T-cell (primary cell): ENCODE results near the gene TRAF7. TPM values are rescaled to one million over a fixed set of nuclear protein-coding genes. Genes with fewer than 3 reads are reported as not detected.

Experiments
- ATAC-seq, 4 experiments: fragments of 200-7000 bp in 3 of 4; fragments of 150-1000 bp in 1 of 4; cut with Tn5 transposase; replicated peaks in 1 of 4; 1 replicate in 3 of 4; 2 replicates in 1 of 4; pipeline ENCODE4 v1.10.0; 2021; ENCODE audit warnings: moderate library complexity in 3 of 4, mild to moderate bottlenecking in 2 of 4, moderate number of reproducible peaks in 1 of 4
- CTCF ChIA-PET, 2 donors: fragments of 300-600 bp; sonication (Branson Sonifier 250); formaldehyde crosslinking; loops; one replicate each; lab custom pipeline; 2022; ENCODE audit warnings: antibody characterized with exemption in 2 of 2; lab: Charles Lee
- POLR2A ChIA-PET, 2 donors: fragments of 300-600 bp; sonication (Branson Sonifier 250); formaldehyde crosslinking; loops; one replicate each; lab custom pipeline; 2022; ENCODE audit warnings: antibody characterized with exemption in 2 of 2; lab: Charles Lee
- DNase-seq, 35 experiments: peaks; one replicate each; pipeline versions ENCODE4 v3.0.0 to v3.0.0-alpha.2; 2013 to 2023
- H3K27ac ChIP-seq: one replicate; pipeline ENCODE4 v1.5.1; 2013; ENCODE audit warnings: low read length
- H3K27me3 ChIP-seq, 2 experiments: replicated peaks in 1 of 2; 1 replicate in 1 of 2; 2 replicates in 1 of 2; pipeline versions ENCODE4 v1.6.1 to v1.7.0; 2013; ENCODE audit warnings: low read length in 1 of 2, mixed read lengths in 1 of 2; ENCODE audit not compliant: control insufficient read depth in 2 of 2, insufficient read depth in 2 of 2; ENCODE audit errors: extremely low read depth in 1 of 2
- H3K36me3 ChIP-seq, 2 donors: 1 replicate in 1 of 2; 2 replicates in 1 of 2; pipeline versions ENCODE4 v1.6.1 to v1.7.0; 2013; ENCODE audit warnings: low read length in 1 of 2; ENCODE audit not compliant: control insufficient read depth in 2 of 2, insufficient read depth in 1 of 2; ENCODE audit errors: extremely low read depth in 1 of 2
- H3K4me1 ChIP-seq, 2 experiments: 1 replicate in 1 of 2; 2 replicates in 1 of 2; pipeline versions ENCODE4 v1.6.1 to v1.7.0; 2013; ENCODE audit warnings: low read length in 2 of 2, mixed read lengths in 1 of 2; ENCODE audit not compliant: insufficient read depth in 2 of 2, control insufficient read depth in 1 of 2; ENCODE audit errors: extremely low read depth in 1 of 2
- H3K4me3 ChIP-seq, 2 donors: 1 replicate in 1 of 2; 2 replicates in 1 of 2; pipeline versions ENCODE4 v1.5.1 to v1.7.0; 2013; ENCODE audit warnings: mild to moderate bottlenecking in 2 of 2, low read length in 1 of 2, moderate library complexity in 1 of 2; ENCODE audit not compliant: control insufficient read depth in 1 of 2; ENCODE audit errors: extremely low read depth in 1 of 2
- H3K9me3 ChIP-seq: 2 replicates; pipeline ENCODE4 v1.7.0; 2013
- H3K27ac Mint-ChIP-seq, 2 donors: one replicate each; pipeline ENCODE4 v1.8.0; 2020 to 2021; ENCODE audit warnings: mild to moderate bottlenecking in 2 of 2, mixed read lengths in 2 of 2
- H3K27me3 Mint-ChIP-seq, 2 donors: one replicate each; pipeline ENCODE4 v1.8.0; 2021 to 2022; ENCODE audit warnings: mixed read lengths in 2 of 2
- H3K36me3 Mint-ChIP-seq: one replicate; pipeline ENCODE4 v1.8.0; 2021; ENCODE audit warnings: mixed read lengths
- H3K4me1 Mint-ChIP-seq, 3 donors: one replicate each; pipeline ENCODE4 v1.8.0; 2020 to 2022; ENCODE audit warnings: mixed read lengths in 3 of 3, mild to moderate bottlenecking in 1 of 3
- H3K4me3 Mint-ChIP-seq, 3 donors: one replicate each; pipeline ENCODE4 v1.8.0; 2020 to 2022; ENCODE audit warnings: mild to moderate bottlenecking in 3 of 3, mixed read lengths in 3 of 3, moderate library complexity in 3 of 3
- H3K9me3 Mint-ChIP-seq, 3 donors: one replicate each; pipeline ENCODE4 v1.8.0; 2020 to 2022; ENCODE audit warnings: mixed read lengths in 3 of 3
- WGBS: methylation state at CpG from one replicate; pipeline ENCODE4 v1.1.5; 2013; ENCODE audit warnings: missing lambda C conversion rate; ENCODE audit not compliant: insufficient coverage; 5-methylcytosine and 5-hydroxymethylcytosine counted together
- total RNA-seq, 35 experiments: library from RNA in 6 of 35; stranded (reverse) in 6 of 35; fragments of 120-200 nt in 1 of 35; gene quantifications; one replicate each; pipeline versions ENCODE4 v1.2.1 to v1.2.4 and lab custom pipeline; 2013 to 2026

Gene TRAF7
- total RNA-seq, 5 donors from 2014 or later (not counting 1 experiment from before 2014, with no cell fraction given) = 25.6 to 54.3 (median 43.9) TPM

GRCh38 chr16:2167068-2167638, 11.6 kb downstream of the TRAF7 start:
- no peaks in the 10 kb centered on the region for H3K27me3 Mint-ChIP-seq
- ATAC-seq = no peak
- no peak overlapping the region for H3K27ac Mint-ChIP-seq
- CTCF ChIA-PET = no interaction called here
- H3K4me3 ChIP-seq = no peak overlapping the region
- H3K9me3 ChIP-seq = no peaks in the 10 kb centered on the region
- peaks cover 19 to 20% of the 10 kb centered on the region in 2 donors for H3K36me3 ChIP-seq
- no peaks in the 10 kb centered on the region for H3K9me3 Mint-ChIP-seq
- H3K4me1 Mint-ChIP-seq = peaks cover 0 to 3% (median 2%) of the 10 kb centered on the region in 3 donors
- 97% methylated on average over 17 of the region's 18 CpGs for WGBS
- no peaks in the 10 kb centered on the region for H3K27me3 ChIP-seq
- no peak for DNase-seq
- peaks cover 3% of the 10 kb centered on the region for H3K36me3 Mint-ChIP-seq
- peaks cover 0 to 8% of the 10 kb centered on the region in 2 experiments for H3K4me1 ChIP-seq
- no peak overlapping the region for H3K4me3 Mint-ChIP-seq
- no peak overlapping the region for H3K27ac ChIP-seq
- POLR2A ChIA-PET = no interaction called here

- CTCF ChIA-PET = no interaction called here
- no peak overlapping the region for H3K27ac ChIP-seq
- Mint-ChIP-seq H3K27ac (no peak overlapping the region), H3K4me1 (no peaks in the 10 kb centered on the region), H3K36me3 (peaks cover 10% of the 10 kb centered on the region), H3K4me3 (no peak overlapping the region), H3K27me3 (no peaks in the 10 kb centered on the region), H3K9me3 (no peaks in the 10 kb centered on the region)
- no peaks in the 10 kb centered on the region for H3K4me1 ChIP-seq
- H3K4me3 ChIP-seq = no peak overlapping the region
- H3K36me3 ChIP-seq = peaks cover 24 to 36% of the 10 kb centered on the region in 2 donors
- DNase-seq (no peak), ATAC-seq (no peak)
- POLR2A ChIA-PET = no interaction called here
- no peaks in the 10 kb centered on the region for H3K9me3 ChIP-seq
- H3K27me3 ChIP-seq = no peaks in the 10 kb centered on the region
- 95% methylated on average over 10 of the region's 18 CpGs for WGBS
Observed at GRCh38 chr16:2170080-2170479, 14.5 kb downstream of the TRAF7 start.

GRCh38 chr16:2170587-2171435, 15.2 kb downstream of the TRAF7 start:
- no peak overlapping the region for H3K27ac Mint-ChIP-seq
- H3K36me3 Mint-ChIP-seq = peaks cover 12% of the 10 kb centered on the region
- ATAC-seq (no peak), DNase-seq (no peak)
- no peaks in the 10 kb centered on the region for H3K9me3 ChIP-seq
- ChIA-PET POLR2A (no interaction called here), CTCF (no interaction called here)
- H3K4me3 Mint-ChIP-seq = no peak overlapping the region
- peaks cover 29 to 41% of the 10 kb centered on the region in 2 donors for H3K36me3 ChIP-seq
- no peaks in the 10 kb centered on the region for H3K27me3 Mint-ChIP-seq
- no peak overlapping the region for H3K4me3 ChIP-seq
- H3K4me1 ChIP-seq = no peaks in the 10 kb centered on the region
- 96% methylated on average over 34 of the region's 47 CpGs for WGBS
- H3K27me3 ChIP-seq = no peaks in the 10 kb centered on the region
- no peak overlapping the region for H3K27ac ChIP-seq
- H3K4me1 Mint-ChIP-seq = no peaks in the 10 kb centered on the region
- H3K9me3 Mint-ChIP-seq = no peaks in the 10 kb centered on the region

- Mint-ChIP-seq H3K27ac (no peak overlapping the region), H3K9me3 (no peaks in the 10 kb centered on the region), H3K27me3 (no peaks in the 10 kb centered on the region), H3K4me1 (no peaks in the 10 kb centered on the region), H3K4me3 (no peak overlapping the region), H3K36me3 (peaks cover 14% of the 10 kb centered on the region)
- POLR2A ChIA-PET = no interaction called here
- no peaks in the 10 kb centered on the region for H3K9me3 ChIP-seq
- CTCF ChIA-PET = no interaction called here
- no peaks in the 10 kb centered on the region for H3K4me1 ChIP-seq
- H3K4me3 ChIP-seq = no peak overlapping the region
- H3K27ac ChIP-seq = no peak overlapping the region
- H3K27me3 ChIP-seq = no peaks in the 10 kb centered on the region
- peaks cover 33 to 39% of the 10 kb centered on the region in 2 donors for H3K36me3 ChIP-seq
- no peak for ATAC-seq
- no peak for DNase-seq
- 99% methylated on average over 18 of the region's 28 CpGs for WGBS
Observed at GRCh38 chr16:2171601-2172178, 16.1 kb downstream of the TRAF7 start.

GRCh38 chr16:2172688-2173335, 17.2 kb downstream of the TRAF7 start:
- ATAC-seq (no peak), DNase-seq (no peak)
- CTCF ChIA-PET = interaction anchor here in 1 of 2 donors (0.5 kb wide), 1 partner anchor 14 kb away, joined by 8 read pairs; no protein-coding TSS in a partner anchor
- Histone ChIP-seq H3K4me1 (no peaks in the 10 kb centered on the region), H3K9me3 (no peaks in the 10 kb centered on the region), H3K4me3 (no peak overlapping the region), H3K36me3 (peaks cover 29 to 37% of the 10 kb centered on the region in 2 donors), H3K27ac (no peak overlapping the region), H3K27me3 (no peaks in the 10 kb centered on the region)
- H3K36me3 Mint-ChIP-seq = peaks cover 14% of the 10 kb centered on the region
- no peaks in the 10 kb centered on the region for H3K4me1 Mint-ChIP-seq
- POLR2A ChIA-PET = no interaction called here
- no peak overlapping the region for H3K4me3 Mint-ChIP-seq
- WGBS = 94% methylated on average over 24 of the region's 29 CpGs
- H3K27ac Mint-ChIP-seq = no peak overlapping the region
- H3K9me3 Mint-ChIP-seq = no peaks in the 10 kb centered on the region
- H3K27me3 Mint-ChIP-seq = no peaks in the 10 kb centered on the region

GRCh38 chr16:2173366-2173765, 17.8 kb downstream of the TRAF7 start:
- H3K9me3 ChIP-seq = no peaks in the 10 kb centered on the region
- H3K36me3 ChIP-seq = peaks cover 28 to 32% of the 10 kb centered on the region in 2 donors
- ChIA-PET POLR2A (no interaction called here), CTCF (interaction anchor here in 1 of 2 donors (0.5 kb wide), 1 partner anchor 14 kb away, joined by 8 read pairs; no protein-coding TSS in a partner anchor)
- H3K9me3 Mint-ChIP-seq = no peaks in the 10 kb centered on the region
- H3K4me3 ChIP-seq = no peak overlapping the region
- no peak overlapping the region for H3K27ac ChIP-seq
- no peak for ATAC-seq
- no peak for DNase-seq
- peaks cover 14% of the 10 kb centered on the region for H3K36me3 Mint-ChIP-seq
- no peaks in the 10 kb centered on the region for H3K4me1 ChIP-seq
- H3K27me3 ChIP-seq = no peaks in the 10 kb centered on the region
- H3K27me3 Mint-ChIP-seq = no peaks in the 10 kb centered on the region
- H3K4me1 Mint-ChIP-seq = no peaks in the 10 kb centered on the region
- H3K4me3 Mint-ChIP-seq = no peak overlapping the region
- H3K27ac Mint-ChIP-seq = no peak overlapping the region
- 97% methylated on average over 11 of the region's 14 CpGs for WGBS
